K562 (cell line): Measurements from ENCODE around the gene ARHGAP11B.

Source experiments
- ELF4 ChIP-seq: fragments of 450-650 bp; formaldehyde crosslinking; IDR thresholded peaks from 2 replicates; pipeline ENCODE4 v1.4.0; 2022; ENCODE audit warnings: missing genetic modification characterization
- FOSL1 ChIP-seq: fragments of 200-800 bp; sonication (Bioruptor generic); conservative IDR thresholded peaks from 2 replicates; pipeline ENCODE4 v1.6.1; 2016; ENCODE audit warnings: missing genetic modification characterization, missing compliant biosample characterization
- MEF2A ChIP-seq: IDR thresholded peaks from 2 replicates; pipeline ENCODE4 v1.6.1; 2011; ENCODE audit warnings: low read depth, mild to moderate bottlenecking, low read length, moderate library complexity; ENCODE audit not compliant: control insufficient read depth
- PRDM10 ChIP-seq: fragments of 450-650 bp; IDR thresholded peaks from 2 replicates; pipeline ENCODE4 v1.6.1; 2018; ENCODE audit not compliant: partially characterized antibody
- RAD21 ChIP-seq, 2 experiments: fragments of 250-450 bp in 1 of 2; fragments of 450-650 bp in 1 of 2; sonication (Bioruptor Pico) in 1 of 2; formaldehyde crosslinking in 1 of 2; IDR thresholded peaks in 1 of 2; conservative IDR thresholded peaks in 1 of 2; 2 replicates each; pipeline versions ENCODE4 v1.4.0 to v1.8.0; 2020 to 2022; ENCODE audit warnings: mild to moderate bottlenecking in 2 of 2, moderate library complexity in 1 of 2
- RNF219 ChIP-seq: fragments of 250-450 bp; sonication (Bioruptor Pico); IDR thresholded peaks from 2 replicates; pipeline ENCODE4 v1.5.0; 2022; ENCODE audit warnings: mild to moderate bottlenecking
- SMARCC2 ChIP-seq: fragments of 450-650 bp; IDR thresholded peaks from 2 replicates; pipeline ENCODE4 v1.6.1; 2017; ENCODE audit warnings: antibody characterized with exemption, moderate library complexity, mild to moderate bottlenecking, low read depth
- TEAD1 ChIP-seq, 2 experiments: fragments of 450-650 bp in 1 of 2; sonication (generic) in 1 of 2; formaldehyde crosslinking; IDR thresholded peaks; 2 replicates each; pipeline versions ENCODE4 v1.4.0 to v1.8.0; 2020 to 2022; ENCODE audit warnings: mild to moderate bottlenecking in 2 of 2, missing genetic modification reagents in 1 of 2
- ZNF133 ChIP-seq: fragments of 250-450 bp; sonication (Bioruptor Pico); IDR thresholded peaks from 2 replicates; pipeline ENCODE4 v1.4.0; 2020; ENCODE audit warnings: mild to moderate bottlenecking
- ZNF174 ChIP-seq: fragments of 250-450 bp; sonication (Bioruptor Pico); IDR thresholded peaks from 2 replicates; pipeline ENCODE4 v1.4.0; 2020; ENCODE audit warnings: mild to moderate bottlenecking
- ZNF76 ChIP-seq: fragments of 250-450 bp; sonication (Bioruptor Pico); IDR thresholded peaks from 2 replicates; pipeline ENCODE4 v1.4.0; 2020; ENCODE audit warnings: mild to moderate bottlenecking, moderate library complexity, borderline replicate concordance
- TF ChIP-seq, protein P1 (sequence below), 3 experiments: IDR thresholded peaks in 2 of 3; conservative IDR thresholded peaks in 1 of 3; 2 replicates each; pipeline ENCODE4 v1.5.1; 2011 to 2012; ENCODE audit warnings: low read length in 3 of 3, mild to moderate bottlenecking in 3 of 3, control low read depth in 2 of 3, improper control_type of control experiment in 1 of 3, inconsistent platforms in 1 of 3, low read depth in 1 of 3, mixed read lengths in 1 of 3, moderate library complexity in 1 of 3; ENCODE audit not compliant: insufficient read depth in 2 of 3
- TF ChIP-seq, protein P2 (sequence below), 2 experiments: fragments of 450-650 bp in 1 of 2; sonication (generic) in 1 of 2; formaldehyde crosslinking in 1 of 2; IDR thresholded peaks in 1 of 2; conservative IDR thresholded peaks in 1 of 2; 2 replicates each; pipeline versions ENCODE4 v1.6.1 to v1.8.1; 2016 to 2023; ENCODE audit warnings: mild to moderate bottlenecking in 2 of 2, moderate library complexity in 2 of 2, inconsistent platforms in 1 of 2, missing genetic modification reagents in 1 of 2

GRCh38 chr15:30671309-30671708 lies 45.4 kb downstream of the ARHGAP11B start:
- TF ChIP-seq MEF2A (no peak), ZNF133 (no peak), ELF4 (CRISPR knock-in tag) (no peak), ZNF174 (CRISPR knock-in tag) (no peak), ZNF76 (CRISPR knock-in tag) (no peak), SMARCC2 (no peak), RNF219 (CRISPR knock-in tag) (no peak), RAD21 (CRISPR knock-in tag; conservative IDR thresholded peaks at IDR 0.05 in 1 of 2, IDR thresholded peaks at IDR 0.05 in 1 of 2) (no peak), FOSL1 (tag) (no peak), TEAD1 (CRISPR knock-in tag; IDR thresholded peaks at IDR 0.05) (no peak), PRDM10 (no peak)
- TF ChIP-seq, protein P1, sequence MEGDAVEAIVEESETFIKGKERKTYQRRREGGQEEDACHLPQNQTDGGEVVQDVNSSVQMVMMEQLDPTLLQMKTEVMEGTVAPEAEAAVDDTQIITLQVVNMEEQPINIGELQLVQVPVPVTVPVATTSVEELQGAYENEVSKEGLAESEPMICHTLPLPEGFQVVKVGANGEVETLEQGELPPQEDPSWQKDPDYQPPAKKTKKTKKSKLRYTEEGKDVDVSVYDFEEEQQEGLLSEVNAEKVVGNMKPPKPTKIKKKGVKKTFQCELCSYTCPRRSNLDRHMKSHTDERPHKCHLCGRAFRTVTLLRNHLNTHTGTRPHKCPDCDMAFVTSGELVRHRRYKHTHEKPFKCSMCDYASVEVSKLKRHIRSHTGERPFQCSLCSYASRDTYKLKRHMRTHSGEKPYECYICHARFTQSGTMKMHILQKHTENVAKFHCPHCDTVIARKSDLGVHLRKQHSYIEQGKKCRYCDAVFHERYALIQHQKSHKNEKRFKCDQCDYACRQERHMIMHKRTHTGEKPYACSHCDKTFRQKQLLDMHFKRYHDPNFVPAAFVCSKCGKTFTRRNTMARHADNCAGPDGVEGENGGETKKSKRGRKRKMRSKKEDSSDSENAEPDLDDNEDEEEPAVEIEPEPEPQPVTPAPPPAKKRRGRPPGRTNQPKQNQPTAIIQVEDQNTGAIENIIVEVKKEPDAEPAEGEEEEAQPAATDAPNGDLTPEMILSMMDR (IDR thresholded peaks at IDR 0.05 in 2 of 3, conservative IDR thresholded peaks at IDR 0.05 in 1 of 3; ENCODE audit: insufficient read depth in 2 of 3, low read depth in 1 of 3, low read length in 3 of 3), result no peak
- TF ChIP-seq, protein P2, sequence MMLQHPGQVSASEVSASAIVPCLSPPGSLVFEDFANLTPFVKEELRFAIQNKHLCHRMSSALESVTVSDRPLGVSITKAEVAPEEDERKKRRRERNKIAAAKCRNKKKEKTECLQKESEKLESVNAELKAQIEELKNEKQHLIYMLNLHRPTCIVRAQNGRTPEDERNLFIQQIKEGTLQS (IDR thresholded peaks at IDR 0.05), result no peak
- TF ChIP-seq, protein P2 (CRISPR knock-in tag; conservative IDR thresholded peaks at IDR 0.05), result no peak
